ENCODE measurements around the gene MCU.

The MCU gene

DNA sequence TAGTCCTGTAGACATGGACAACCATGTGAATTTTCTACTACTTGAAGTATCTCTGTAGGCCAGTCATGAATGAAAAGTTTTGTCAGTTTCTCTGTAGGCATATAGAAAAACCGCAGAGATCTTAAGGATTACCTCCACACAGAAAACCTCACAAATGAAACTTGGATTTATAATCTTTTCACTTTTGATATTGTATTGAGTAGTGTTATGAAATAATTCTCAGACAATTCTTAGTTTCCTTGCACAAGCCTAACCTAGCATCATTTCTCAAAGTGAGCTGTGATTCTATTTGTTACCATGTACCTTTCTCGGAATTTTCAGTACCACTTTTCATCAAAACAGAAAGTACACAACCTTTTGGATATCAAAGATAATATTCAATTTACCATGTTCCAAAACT is 150.2 kb downstream of the MCU start:
- no peak for DNase-seq (ENCODE audit: low read depth in 3 of 3)

DNA sequence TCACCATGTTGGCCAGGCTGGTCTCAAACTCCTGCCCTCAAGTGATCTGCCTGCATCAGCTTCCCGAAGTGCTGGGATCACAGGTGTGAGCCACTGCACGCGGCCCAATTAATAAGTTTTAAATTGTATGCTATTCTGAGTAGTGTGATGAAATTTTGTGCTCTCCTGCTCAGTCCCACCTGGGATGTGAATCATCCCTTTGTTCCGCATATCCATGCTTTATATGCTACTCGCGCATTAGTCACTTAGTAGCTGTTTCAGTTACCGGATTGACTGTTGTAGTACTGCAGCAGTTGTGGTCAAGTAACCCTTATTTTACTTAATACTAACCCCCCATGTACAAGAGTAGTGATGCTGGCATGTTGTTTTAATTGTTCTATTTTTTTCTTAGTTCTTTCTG is 154.3 kb downstream of the MCU start:
- no peak for DNase-seq (ENCODE audit: low read depth in 3 of 3)

DNA sequence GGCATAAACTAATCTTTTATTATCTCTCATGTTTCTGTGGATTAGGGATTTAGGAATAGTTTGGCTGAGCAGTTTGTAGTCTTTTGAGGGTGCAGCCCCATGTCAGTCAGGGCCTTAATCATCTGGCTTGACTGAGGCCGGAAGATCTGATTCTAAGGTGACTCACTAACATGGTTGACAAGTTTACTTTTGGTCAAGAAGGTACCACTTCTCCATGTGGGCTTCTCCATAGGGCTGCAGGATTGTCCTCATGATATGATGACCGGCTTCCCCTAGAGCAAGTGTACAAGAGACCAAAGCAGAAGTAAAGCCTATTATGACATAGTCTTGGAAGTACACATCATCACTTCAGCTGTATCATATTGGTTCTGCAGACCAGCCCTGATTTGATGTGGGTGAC is 155.7 kb downstream of the MCU start:
- DNase-seq (ENCODE audit: low read depth in 3 of 3) = no peak

DNA sequence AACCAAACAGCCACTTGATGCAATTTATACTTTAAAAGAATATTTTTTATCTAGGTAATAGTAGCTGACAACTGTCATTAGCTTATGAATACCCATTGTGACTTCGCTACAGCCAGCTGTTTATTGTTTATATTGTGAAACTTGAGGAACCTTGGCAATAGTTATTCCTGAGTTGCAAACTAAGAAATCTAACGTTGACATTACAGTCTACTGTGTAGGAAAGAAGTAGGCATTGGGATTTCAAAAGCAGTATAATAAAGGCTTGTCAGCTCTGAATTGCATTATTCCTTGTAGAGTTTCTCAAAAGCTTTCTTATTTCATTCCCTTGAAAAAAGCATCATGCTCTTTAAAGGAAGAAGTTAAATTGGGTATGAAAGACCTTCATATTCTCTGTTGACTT is 158.9 kb downstream of the MCU start:
- DNase-seq (ENCODE audit: low read depth in 3 of 3) = no peak

DNA sequence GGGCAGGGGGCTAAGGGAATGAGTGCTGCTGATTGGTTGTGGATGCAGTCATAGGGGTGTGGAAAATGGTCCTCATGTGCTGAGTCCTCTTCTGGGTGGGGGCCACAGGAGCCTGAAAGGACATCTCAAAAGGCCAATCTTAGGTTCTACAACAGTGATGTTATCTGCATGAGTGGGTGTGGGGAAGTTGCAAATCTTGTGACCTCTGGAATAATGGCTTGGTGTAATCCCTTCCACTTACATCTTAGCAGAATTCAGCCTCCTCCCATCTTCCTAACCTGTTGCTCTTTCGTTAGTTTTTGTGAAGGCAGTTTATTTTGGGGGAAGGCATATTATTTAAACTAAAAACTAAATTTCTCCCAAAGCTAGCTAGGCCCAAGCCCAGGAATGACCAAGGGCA is 159.6 kb downstream of the MCU start:
- no peak for DNase-seq (ENCODE audit: low read depth in 3 of 3)

DNA sequence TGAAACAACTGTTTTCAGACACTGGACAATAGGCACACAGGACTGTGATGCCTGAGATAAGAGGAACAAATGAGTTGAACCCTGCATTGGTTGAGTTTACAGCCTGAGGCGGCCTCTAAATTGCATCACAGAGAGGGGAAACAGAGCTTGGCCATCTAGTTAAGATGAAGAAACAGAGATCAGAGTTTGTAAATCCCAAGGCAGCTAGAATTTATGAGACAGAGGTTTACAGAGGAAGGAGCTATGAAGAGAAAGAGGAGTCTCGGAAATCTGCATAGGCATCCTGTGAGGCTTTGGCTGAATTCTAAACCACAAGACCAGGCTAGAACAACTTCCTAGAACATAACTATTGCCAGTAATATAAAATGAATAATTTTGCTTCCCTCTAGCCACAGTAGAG is 160.6 kb downstream of the MCU start:
- no peak for DNase-seq (ENCODE audit: low read depth in 3 of 3)

DNA sequence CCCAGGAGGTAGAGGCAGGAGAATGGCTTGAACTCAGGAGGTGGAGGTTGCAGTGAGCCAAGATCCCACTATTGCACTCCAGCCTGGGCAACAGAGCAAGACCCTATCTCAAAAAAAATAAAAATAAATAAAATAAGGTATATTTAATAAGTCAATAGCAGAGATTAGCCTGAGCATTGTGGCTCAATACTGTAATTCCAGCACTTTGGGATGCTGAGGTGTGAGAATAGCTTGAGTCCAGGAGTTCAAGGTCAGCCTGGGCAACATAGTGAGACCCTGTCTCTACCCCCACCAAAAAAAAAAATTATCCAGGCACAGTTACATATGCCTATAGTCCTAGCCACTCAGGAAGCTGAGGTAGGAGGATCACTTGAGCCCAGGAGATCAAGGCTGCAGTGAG is 163.2 kb downstream of the MCU start:
- DNase-seq (ENCODE audit: low read depth in 3 of 3) = no peak

DNA sequence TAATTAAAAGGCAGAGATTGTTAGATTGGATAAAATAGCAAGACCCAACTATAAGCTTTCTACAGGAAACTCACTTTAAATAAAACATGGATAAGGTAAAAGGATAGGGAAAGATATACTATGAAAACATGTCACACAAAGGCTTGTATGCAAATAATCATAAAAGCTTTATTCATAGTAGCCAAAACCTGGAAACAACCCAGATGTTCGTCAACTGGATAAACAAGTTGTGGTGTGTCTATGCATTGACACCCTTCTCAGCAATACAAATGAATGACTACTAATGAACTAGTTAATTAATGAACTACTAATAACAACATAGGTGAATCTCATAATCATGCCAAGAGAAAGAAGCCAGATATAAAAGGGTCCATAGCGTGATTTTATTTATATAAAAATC is 163.8 kb downstream of the MCU start:
- DNase-seq (ENCODE audit: low read depth in 3 of 3) = no peak

DNA sequence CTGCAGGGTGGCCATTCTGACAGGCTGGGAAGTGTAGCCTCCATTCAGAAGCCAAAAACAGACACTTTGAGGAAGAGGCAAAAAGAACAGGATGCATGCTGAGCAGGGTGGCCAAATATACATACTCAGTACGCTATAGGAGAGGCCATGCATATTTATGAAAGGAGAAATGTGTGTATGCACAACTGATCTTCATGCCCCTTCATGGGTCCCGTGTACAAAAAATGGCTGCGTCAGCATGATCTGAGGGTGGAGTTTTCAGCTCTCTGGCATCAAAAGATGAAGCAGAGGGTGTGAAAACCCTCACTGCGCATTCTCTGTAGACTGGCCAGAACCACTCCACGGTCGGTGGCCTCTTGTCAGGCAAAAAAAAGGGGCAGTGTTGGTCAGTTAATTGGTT is 166.1 kb downstream of the MCU start:
- no peak for DNase-seq (ENCODE audit: low read depth in 3 of 3)

DNA sequence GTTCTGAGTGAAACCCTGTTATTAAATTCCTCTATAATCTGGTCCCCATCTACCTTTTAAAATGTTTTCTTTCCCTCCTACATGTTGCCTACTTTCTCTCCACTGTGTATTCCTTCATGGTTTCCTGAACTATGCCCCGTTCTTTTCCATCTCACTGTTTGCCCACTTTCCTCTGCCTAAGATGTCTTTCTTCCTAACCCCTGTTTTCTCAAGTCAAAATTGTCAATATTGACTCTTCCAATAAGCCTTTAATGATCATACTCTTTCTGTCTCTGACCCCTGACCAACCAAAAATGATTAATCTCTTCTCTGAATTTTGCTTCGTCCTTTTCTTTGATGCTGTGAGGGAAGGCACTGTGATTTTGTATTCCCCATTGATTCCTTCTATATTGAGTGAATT is 171.0 kb downstream of the MCU start:
- DNase-seq (ENCODE audit: low read depth in 3 of 3) = no peak

DNA sequence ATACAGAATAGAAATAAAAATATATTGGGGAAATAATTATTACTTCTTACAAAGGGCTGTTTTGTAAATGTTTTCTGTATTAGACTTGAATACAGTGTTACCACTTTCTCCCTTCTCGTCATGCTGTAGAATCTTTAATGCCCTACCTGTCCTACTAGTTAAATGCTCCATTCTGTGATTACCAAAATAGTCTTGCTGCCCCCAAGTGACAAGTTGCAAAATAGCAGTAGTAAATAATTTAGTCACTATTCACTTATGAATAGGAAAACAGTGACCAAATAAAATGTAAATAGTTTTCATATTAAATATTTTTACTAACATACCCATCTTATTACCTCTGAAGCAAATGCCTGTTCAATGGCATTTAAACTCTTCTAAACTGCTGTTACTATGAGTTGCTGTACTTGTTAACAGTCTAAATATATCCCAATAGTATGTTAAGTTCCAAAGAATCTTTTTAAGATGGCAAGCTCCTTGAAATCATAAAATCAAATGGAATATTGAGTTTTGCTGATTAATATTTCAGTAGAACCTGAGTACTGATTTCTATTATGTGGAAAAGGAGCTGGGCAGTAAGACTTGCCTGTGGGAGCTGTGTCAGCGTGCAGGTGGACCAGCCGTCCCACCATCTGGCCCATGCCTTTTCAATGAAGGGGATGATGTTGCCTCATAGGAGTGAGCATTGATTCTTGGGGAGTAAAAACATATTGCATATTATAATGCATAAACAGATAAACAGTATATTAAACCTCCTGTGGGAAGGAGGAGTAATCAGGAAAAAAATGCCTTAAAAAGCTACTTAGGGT is 183.5 kb downstream of the MCU start:
- DNase-seq (ENCODE audit: low read depth in 3 of 3) = no peak

DNA sequence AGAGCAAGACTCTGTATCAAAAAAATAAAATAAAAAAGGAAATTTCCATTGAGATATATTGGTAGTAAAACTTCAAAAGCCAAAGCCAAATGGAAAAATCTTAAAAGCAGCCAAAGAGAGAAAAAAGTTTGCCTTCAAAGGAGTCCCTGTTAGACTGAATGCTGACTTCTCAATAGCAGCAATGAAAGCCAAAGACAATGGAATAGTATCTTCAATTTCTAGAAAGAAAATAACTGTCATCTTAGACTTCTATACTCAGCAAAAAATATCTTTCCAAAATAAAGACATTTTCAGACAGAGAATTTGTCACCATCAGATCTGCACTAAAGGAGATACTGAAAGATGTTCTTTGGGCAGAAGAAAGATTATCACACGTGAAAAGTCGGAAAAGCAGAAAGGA is 187.3 kb downstream of the MCU start:
- no peak for DNase-seq (ENCODE audit: low read depth in 3 of 3)

DNA sequence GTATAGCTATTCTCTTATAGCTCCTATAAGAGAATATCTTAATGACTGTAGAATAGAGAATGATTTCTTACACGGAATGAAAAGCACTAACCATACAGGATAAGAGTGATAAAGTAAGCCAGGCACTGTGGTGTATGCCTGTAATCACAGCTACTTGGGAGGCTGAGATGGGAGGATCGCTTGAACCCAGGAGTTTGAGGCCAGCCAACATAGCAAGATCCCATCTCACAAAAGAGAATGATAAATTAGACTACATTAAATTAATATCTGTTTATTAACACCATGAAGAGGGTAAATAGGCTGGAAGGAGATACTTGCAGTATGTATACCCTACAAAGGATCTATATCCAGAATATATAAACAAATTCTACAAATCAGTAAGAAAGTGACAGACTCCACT is 189.3 kb downstream of the MCU start:
- DNase-seq (ENCODE audit: low read depth in 3 of 3) = no peak

DNA sequence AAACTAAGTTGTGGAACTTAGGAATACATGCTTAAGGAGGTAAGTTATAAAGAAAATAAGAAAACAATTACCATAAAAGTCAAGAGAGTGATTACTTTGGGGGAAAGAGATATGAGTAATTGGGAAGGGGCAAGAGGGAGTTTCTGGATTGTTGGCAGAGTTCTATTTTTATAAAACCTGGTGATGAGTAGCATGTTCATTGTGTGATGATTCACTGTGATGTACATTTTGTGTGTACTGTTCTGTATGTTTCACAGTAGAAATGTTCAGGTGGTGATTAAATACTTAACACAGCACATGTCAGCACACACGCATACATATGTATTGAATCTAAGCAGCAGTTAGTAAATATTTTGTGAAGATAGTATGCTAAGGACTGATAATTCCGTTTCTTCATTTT is 191.9 kb downstream of the MCU start:
- no peak for DNase-seq (ENCODE audit: low read depth in 3 of 3)

DNA sequence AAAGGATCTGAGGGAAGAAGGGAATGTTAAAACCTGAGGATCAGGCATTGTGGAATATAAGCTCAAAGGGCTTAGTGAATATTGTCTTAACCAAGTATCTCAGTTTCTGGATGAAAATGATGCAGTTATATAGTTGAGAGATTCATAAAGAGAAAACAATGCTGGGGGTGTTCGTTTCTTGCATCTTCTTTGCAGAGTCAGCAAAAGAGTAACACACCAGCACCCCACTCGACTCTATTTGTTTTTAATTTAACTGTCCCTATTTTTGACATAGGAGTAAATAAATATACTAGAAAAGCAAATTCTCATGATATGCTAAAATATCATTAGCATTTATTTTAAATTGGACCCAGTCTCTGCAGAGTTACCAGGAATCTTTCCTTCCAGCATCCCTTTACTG is 194.0 kb downstream of the MCU start:
- no peak for DNase-seq (ENCODE audit: low read depth in 3 of 3)

DNA sequence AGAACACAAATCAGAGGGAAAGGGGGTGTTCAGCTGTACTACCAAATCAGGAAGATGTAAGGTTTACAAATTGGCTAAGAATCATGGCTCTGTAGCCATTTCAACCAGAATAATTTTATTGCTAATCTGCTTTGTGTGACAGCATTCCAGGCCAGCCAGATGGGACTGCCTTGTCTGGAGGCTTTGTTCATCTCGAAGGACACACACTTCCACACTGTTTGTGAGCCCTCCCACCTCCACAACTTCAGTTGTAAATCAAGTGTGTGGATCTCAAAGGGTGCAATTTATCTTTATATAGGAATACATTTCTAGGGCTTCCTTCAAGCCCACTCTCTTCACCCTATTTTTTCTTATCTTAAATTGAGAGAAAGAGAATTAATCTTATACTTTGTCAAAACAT is 194.7 kb downstream of the MCU start:
- DNase-seq (ENCODE audit: low read depth in 3 of 3) = no peak

DNA sequence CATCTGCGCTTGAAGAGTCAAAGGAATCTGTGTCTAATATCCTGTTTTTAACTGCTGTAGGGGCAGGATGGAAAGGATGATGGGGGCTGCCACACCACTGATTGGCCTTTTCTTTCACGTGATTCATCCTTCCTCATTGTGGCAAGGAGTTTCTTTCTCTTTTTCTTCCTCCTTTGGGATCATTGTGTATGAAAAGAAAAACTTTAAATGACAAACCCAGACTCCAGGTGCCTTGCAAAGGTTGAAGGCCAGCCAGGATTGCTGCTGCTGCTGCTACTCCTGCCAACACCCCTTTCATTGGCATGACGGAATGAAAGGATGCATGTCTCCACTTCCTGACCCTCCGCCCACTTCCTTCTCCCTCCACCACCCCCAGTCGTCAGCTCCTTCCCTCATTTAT is 195.1 kb downstream of the MCU start:
- no peak for DNase-seq (ENCODE audit: low read depth in 3 of 3)

DNA sequence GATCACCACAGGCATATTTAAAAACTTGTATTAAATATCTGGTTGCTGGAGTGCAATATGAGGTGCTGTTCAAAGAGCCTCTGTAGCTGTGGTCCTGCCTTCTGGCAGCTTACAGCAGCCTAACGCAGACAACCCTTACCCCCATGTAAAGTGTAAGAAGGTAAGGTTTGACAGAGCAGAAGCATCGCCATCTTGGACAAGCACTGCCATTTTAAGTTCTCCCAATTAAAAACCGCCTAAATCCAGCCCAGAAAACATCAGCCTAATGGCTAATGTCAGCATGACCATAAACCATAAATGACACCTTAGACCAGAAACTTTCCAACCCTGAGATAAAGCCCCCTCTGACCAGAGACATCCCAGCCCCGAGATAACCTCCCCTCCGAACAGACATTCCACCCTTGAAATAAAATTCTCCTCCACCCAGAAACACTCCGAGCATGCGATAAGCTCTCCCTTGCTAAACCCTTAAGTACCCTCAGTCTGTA is 196.3 kb downstream of the MCU start:
- DNase-seq (ENCODE audit: low read depth in 3 of 3) = no peak

DNA sequence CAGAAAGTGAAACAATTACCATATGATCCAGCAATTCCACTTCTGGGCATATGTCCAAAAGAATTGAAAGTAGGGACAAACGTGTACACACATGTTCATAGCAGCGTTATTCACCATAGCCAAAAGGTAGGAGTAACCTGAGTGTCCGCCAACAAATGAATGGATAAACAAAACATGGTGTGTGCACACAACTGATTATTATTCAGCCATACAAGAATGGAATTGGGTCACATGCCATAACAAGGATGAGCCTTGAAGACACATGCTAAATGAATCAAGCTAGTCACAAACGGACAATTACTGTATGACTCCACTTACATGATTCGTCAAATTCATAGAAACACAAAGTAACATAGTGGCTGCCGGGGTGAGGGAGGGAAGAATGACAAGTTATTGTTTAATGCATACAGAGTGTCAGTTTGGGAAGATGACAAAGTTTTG is 197.5 kb downstream of the MCU start:
- no peak for DNase-seq (ENCODE audit: low read depth in 3 of 3)

DNA sequence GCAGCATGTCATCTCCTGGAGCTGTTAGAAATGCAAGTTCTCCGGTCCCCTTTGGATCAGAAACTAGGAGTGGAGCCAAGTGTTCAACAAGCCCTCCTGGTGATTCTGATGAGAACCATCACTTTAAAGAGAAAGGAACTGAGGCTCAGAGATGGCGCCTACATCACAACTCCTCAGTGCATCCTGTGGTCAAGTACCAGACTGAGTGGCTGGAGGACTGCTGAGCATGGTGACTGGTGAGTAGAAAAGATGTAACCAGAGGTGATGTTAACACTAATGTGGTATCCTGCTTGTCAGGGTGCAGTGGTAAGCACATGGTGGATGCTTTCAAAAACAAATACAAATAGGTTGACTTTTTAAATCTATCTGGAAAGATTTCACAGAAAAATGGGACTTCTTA is 198.1 kb downstream of the MCU start:
- no peak for DNase-seq (ENCODE audit: low read depth in 3 of 3)

DNA sequence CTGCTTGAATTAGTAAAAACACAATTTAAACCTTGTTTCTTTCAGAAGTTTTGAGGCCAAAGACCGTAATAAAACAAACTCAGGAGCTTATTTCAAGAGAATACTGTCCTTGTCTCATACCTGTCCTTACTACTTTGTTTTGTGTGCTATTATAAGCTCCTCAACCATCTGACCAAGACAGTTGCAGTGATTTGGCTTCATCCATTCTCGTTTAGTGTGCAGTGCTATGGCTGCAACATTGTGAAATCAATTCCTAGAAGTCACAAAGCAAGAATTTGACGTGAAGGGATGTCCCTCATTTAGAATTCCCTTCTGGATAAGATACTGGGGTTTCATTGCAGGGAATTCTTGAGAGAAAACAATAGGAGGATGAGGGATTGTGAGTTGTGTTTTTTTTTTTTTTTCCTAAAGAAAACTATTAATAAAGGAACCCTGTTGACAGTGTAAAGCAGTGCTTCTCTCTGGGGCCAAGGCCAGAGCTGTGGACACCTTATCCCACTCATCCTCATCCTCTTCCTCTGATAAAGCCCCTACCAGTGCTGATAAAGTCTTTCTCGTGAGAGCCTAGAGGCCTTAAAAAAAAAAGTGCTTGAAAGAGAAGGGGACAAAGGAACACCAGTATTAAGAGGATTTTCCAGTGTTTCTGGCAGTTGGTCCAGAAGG is 201.3 kb downstream of the MCU start, which contains the start of gene OIT3:
Gene OIT3 (plus strand): TSS at position 604 of the 663 bp plus-strand sequence. CDS start 60 bp downstream, outside the sequence.
- no peak for DNase-seq (ENCODE audit: low read depth in 3 of 3)

DNA sequence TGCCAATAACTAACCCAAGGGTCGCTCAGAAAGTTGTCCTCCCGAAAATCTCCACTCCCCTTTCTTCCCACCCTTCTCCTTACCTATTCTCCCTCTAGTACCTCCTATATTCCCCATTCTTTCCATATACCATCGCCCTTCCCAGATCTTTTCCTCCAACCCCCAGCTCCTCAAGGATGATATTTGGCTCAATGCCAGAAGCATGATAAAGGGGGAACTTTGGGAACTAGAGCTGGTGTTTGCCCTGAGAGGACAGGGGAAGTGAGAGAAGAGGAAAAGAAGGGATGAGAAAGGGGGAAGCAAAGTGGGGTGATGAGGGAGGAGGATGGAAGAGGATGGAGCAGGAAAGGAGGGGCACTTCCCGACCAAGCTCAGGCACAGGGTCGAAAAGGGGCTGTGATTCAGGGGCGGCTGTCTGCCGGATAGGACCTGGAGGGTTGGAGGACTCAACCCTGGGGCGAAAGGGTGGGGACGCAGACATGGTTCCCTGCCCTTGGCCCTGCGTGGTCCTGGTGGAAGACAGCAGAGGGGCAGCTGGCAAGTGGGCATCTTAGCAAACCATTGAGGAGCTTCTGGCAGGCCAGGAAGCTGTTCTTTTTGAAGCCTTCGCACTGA is 203.4 kb downstream of the MCU start:
- DNase-seq (ENCODE audit: low read depth in 3 of 3) = no peak

DNA sequence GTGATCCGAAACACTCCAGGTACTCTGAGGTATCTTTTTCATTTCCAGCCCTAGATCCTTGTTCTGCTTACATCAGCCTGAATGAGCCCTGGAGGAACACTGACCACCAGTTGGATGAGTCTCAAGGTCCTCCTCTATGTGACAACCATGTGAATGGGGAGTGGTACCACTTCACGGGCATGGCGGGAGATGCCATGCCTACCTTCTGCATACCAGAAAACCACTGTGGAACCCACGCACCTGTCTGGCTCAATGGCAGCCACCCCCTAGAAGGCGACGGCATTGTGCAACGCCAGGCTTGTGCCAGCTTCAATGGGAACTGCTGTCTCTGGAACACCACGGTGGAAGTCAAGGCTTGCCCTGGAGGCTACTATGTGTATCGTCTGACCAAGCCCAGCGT is 206.7 kb downstream of the MCU start:
- DNase-seq (ENCODE audit: low read depth in 3 of 3) = no peak

All from stimulated activated CD4-positive, alpha-beta T cell treated with anti-CD3 and anti-CD28 coated beads, TNF-alpha, amount 100 ng/mL, for 4 hours (primary cell).